ENCODE data around the gene USP4. TPM values are rescaled to one million over a fixed set of nuclear protein-coding genes. Genes with fewer than 3 reads are reported as not detected.

USP4 gene
- total RNA-seq, 4 donors from 2014 or later = 31.0 to 67.3 (median 36.5) TPM

- TF ChIP-seq, protein P1, sequence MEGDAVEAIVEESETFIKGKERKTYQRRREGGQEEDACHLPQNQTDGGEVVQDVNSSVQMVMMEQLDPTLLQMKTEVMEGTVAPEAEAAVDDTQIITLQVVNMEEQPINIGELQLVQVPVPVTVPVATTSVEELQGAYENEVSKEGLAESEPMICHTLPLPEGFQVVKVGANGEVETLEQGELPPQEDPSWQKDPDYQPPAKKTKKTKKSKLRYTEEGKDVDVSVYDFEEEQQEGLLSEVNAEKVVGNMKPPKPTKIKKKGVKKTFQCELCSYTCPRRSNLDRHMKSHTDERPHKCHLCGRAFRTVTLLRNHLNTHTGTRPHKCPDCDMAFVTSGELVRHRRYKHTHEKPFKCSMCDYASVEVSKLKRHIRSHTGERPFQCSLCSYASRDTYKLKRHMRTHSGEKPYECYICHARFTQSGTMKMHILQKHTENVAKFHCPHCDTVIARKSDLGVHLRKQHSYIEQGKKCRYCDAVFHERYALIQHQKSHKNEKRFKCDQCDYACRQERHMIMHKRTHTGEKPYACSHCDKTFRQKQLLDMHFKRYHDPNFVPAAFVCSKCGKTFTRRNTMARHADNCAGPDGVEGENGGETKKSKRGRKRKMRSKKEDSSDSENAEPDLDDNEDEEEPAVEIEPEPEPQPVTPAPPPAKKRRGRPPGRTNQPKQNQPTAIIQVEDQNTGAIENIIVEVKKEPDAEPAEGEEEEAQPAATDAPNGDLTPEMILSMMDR (IDR thresholded peaks at IDR 0.05; ENCODE audit: low read depth) = no peak
Observed at GRCh38 chr3:49300595-49300994, 39.3 kb downstream of the USP4 start.

GRCh38 chr3:49298511-49298910 is 41.3 kb downstream of the USP4 start:
- TF ChIP-seq, protein P1 (IDR thresholded peaks at IDR 0.05; ENCODE audit: low read depth) = no peak

GRCh38 chr3:49296781-49297411 is 43.0 kb downstream of the USP4 start:
- TF ChIP-seq, protein P1 (IDR thresholded peaks at IDR 0.05; ENCODE audit: low read depth) = no peak

DNA sequence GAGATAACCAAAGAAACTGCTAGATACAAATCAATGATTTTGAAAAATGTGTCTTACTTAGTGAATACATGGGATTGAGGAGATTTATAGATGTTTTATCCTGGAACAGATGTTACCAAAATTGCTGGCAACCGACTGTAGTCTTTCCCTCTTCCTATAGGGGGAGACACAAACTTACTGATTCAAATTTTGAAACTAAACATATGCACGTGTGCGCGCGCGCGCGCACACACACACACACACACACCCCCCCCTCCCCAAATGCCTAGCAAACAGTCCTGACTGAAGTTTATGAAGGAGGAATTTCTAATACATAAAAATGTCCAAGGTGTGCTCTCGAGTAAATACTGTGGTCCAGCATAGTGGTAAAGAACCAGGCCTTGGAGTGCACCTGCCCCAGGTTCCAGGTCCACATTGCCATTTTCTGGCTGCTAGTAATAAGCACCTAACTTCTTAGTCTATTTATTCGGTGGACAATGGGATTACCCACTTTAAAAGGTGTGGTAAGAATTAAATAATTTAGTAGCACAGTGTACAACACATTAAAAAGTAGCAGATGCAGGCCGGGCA is 44.3 kb downstream of the USP4 start:
- TF ChIP-seq, protein P1 (IDR thresholded peaks at IDR 0.05; ENCODE audit: low read depth) = no peak

DNA sequence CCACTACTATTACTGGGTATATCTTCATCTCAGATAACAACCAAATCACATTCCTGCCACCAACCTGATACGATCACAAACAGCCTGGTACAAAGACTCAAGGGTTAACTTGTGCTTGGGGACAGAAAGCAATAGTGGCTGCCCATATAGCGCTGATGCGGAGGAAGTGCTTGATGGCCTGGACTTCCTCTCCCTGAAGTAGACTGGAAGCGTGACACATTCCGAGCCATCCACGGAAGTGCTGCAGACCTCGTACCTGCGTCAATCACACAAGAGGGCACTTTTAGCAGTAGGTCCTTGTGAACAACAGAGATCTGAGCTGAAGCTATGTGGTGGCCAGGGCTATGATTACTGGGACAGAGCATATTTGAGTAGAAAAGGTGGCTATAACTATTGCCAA is 45.5 kb downstream of the USP4 start:
- TF ChIP-seq, protein P1 (IDR thresholded peaks at IDR 0.05; ENCODE audit: low read depth) = no peak

DNA sequence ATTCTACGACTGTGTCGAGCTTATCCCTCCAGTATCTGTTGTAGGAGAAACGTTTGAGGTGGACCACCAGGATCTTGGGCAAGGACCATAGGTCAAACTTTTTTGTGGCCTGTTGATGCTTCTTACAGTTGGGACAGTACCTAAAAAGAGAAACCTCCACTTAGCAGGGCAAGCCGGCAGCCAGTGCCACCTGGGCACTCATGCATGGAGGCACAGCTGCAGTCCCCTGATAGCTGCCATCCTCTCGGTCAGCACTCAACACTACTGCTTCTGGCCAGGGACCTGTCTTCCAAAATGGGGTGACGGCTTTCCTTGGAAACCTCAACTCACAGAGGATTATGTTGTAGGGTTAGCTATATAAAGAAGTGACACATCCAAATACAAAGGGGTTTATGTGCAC is 55.9 kb downstream of the USP4 start:
- TF ChIP-seq, protein P1 (IDR thresholded peaks at IDR 0.05; ENCODE audit: low read depth) = no peak

- TF ChIP-seq, protein P1 (IDR thresholded peaks at IDR 0.05; ENCODE audit: low read depth) = no peak
Observed at GRCh38 chr3:49279376-49279775, 60.5 kb downstream of the USP4 start.
